ENCODE results near the gene CUTA.

Gene CUTA

DNA sequence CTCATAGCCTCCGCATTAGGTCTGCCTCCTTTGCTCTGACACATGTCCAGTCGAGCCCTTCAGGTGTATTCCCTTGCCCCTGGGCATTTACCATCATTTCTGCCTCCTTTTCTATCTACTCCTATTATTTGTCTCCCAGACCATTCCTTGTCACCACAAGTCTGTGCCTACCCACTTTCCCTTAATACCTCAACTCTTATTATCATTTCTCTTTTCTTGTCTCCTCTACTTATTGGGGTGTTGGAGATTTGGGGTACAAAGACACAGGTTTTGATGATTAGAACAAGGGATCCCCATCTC, 3.4 kb upstream of the CUTA start:
- no peak for FAIRE-seq
- TF ChIP-seq, protein P1, sequence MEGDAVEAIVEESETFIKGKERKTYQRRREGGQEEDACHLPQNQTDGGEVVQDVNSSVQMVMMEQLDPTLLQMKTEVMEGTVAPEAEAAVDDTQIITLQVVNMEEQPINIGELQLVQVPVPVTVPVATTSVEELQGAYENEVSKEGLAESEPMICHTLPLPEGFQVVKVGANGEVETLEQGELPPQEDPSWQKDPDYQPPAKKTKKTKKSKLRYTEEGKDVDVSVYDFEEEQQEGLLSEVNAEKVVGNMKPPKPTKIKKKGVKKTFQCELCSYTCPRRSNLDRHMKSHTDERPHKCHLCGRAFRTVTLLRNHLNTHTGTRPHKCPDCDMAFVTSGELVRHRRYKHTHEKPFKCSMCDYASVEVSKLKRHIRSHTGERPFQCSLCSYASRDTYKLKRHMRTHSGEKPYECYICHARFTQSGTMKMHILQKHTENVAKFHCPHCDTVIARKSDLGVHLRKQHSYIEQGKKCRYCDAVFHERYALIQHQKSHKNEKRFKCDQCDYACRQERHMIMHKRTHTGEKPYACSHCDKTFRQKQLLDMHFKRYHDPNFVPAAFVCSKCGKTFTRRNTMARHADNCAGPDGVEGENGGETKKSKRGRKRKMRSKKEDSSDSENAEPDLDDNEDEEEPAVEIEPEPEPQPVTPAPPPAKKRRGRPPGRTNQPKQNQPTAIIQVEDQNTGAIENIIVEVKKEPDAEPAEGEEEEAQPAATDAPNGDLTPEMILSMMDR (IDR thresholded peaks at IDR 0.05; ENCODE audit: insufficient read depth, missing control alignments): no peak
- DNase-seq (ENCODE audit: insufficient read length, low spot score): no peak

DNA sequence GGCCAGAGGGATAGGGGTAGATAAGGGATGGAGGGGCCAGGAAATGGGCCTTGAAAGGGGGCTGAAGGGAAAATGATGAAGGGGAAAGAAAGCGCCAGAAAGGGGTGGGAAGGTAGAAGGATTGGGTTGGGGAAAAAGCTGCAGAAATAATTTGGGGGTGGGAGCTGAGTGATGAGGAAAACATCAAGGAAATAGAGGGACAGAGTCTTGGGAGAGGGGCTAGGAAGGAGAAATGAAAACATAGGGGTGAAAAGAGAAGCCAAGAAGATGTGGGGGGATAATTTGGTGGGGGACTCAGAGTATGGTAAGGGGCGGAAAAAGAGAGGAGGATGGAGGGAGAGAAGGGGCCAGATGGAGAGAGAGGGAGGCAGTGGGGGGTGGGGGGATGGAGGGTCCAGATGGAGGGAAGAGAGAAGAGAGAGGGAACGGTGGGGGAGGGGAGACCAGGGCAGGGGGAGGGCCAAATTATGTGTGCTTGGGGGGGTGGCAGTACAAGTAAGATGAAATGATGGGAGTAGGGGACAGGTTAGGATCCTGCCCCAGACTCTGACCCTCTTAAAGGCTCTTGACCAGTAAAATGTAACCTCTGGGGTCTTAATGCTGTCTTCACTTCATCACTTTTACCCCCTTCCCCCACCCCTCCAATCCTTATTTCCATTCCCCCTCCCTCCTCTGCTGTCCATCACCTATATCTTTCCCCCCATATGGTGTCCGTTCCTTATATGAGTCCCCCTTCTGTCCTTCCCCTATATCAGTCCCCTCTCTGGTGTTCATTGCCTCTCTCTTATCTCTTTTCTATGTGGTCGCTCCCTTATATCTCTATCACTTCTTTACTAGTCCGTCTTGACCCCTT, 2.8 kb upstream of the CUTA start:
- TF ChIP-seq, protein P1 (IDR thresholded peaks at IDR 0.05; ENCODE audit: insufficient read depth, missing control alignments): no peak
- FAIRE-seq: no peak
- no peak for DNase-seq (ENCODE audit: insufficient read length, low spot score)

DNA sequence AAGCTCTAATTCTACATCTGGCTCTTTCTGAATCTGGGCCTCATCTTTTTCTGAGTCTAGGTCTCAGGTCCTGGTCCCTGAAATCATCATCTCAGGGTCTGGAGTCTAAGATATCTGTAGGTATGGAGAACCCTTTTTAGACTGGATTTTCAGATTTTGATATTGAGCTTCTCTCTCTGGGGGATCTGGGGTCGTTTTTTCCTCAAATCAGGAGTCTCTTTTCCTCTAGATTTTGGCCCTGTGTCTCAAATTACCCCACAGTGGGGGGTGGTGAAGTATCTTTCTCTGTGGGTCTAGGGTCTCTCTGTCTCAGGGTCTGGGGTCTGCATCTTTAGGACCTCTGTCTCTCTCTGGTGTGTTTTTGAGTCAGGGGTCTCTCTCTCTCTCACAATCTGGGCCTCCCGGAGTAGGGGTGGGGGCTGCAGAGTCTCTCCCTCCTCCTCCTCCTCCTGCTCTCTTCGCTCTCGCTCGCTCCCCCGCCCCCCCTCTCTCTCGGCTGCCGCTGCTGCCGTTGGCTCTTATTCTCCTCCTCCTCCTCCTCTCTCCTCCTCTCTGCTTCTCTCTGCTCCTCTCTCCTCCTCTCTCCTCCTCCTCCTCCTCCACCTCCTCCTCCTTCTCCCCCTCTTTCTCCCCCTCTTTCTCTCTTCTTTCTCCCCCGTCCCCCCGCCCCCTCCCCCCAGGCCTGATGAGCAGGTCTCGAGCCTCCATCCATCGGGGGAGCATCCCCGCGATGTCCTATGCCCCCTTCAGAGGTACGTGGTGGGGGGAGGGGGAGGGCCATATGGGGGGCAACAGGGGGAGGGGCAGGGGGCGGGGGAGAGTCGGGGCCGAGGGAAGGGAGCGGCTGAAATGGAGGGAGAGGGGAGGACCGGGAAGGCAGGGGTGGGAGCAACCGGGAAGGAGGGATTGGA, 1.9 kb upstream of the CUTA start, which contains the start of gene SYNGAP1:
TSS of gene SYNGAP1 (plus strand) at position 486 of the 911 bp plus-strand sequence. CDS start at position 686, 200 bp downstream.
- DNase-seq (ENCODE audit: insufficient read length, low spot score): no peak

DNA sequence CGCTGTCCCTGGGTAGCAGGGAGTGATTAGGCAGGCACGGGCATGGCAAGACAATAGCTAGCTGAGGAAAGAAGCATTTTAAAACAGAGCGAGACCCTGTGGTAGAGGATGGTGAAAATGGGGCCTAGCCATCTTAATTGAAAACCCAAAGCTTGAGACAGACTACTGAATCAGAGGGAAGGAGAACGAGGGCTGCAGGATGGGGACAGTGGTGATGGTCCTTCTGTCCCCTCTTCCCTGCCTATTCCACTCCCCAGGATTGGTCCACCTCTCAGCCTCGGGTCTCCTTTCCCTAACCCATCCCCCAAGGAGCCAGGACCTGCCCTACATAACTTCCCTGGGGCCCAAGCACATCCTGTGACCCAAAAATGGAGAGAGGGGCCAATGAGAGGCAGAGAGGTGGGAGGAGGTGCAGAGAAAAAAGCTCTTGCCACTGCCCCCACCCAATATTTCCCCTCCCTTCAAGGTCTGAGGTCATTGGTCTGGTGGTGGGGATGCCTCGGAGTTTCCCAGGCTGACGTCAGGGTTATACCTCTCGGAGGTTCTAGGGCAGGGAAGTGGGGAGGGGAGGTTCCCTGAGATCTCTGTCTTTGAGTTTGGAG, 884 bp upstream of the CUTA start:
- DNase-seq (ENCODE audit: insufficient read length, low spot score) (no peak), FAIRE-seq (no peak)
- TF ChIP-seq, protein P1 (IDR thresholded peaks at IDR 0.05; ENCODE audit: insufficient read depth, missing control alignments): no peak

More for the DNA sequence above, 1.9 kb upstream of the CUTA start, which contains the start of gene SYNGAP1:
- TF ChIP-seq, protein P1 (IDR thresholded peaks at IDR 0.05; ENCODE audit: insufficient read depth, missing control alignments): no peak
- no peak for FAIRE-seq

DNA sequence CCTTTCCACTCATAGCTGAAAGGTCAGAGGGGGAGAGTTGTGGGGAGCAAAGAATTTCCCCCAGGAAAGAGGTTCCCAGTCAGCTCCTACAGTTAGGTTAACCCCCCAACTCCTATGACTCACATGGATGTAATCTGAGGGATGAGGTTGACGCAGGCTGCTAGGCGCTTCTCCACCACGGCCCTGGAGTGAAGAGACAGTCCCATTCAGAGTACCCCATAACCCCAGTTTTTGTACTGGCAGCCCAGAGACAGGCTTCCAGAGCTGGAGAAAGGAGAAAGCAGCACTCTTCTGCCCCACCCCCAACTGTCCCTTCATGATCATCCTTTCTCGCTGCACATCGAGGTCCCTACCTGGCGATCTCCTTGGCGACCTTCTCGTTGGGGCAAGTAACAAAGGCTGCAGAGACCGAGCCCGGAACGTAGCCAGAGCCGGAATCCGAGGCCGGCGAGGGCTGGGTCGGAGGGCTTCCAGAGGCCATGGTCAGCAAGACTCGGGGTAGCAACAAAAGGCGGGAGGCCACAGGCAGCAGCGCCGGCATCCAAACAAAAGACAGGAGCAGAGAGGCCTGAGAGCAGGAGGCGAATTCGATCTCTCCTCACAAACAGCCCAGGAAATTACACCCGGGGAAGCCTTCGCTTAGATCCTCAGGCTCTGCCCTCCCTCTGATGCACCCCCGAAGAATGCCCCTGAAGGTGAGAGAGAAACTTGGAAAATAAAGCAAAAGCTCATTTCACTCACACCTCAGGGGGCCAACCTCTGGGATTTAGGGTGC, 592 bp downstream of the CUTA start:
- FAIRE-seq (no peak), DNase-seq (ENCODE audit: insufficient read length, low spot score) (no peak)

More for the DNA sequence above, 592 bp downstream of the CUTA start:
- TF ChIP-seq, protein P1 (IDR thresholded peaks at IDR 0.05; ENCODE audit: insufficient read depth, missing control alignments): no peak

Measured in D721Med (cell line).